HFFc6 (cell line): ENCODE data around the gene GABRB1. TPM values are rescaled to one million over a fixed set of nuclear protein-coding genes. Genes with fewer than 3 reads are reported as not detected.

Experiments
- DNase-seq: peaks from one replicate; pipeline ENCODE4 v3.0.0-alpha.2; 2018
- H3K27ac Mint-ChIP-seq: 2 replicates; pipeline ENCODE4 v1.8.0; 2020; ENCODE audit warnings: mild to moderate bottlenecking, mixed read lengths
- H3K27me3 Mint-ChIP-seq: 2 replicates; pipeline ENCODE4 v1.8.0; 2021; ENCODE audit warnings: mild to moderate bottlenecking, moderate library complexity, mixed read lengths; ENCODE audit not compliant: insufficient read depth
- H3K36me3 Mint-ChIP-seq: 2 replicates; pipeline ENCODE4 v1.8.0; 2021; ENCODE audit warnings: low read depth, mixed read lengths
- H3K4me1 Mint-ChIP-seq: 2 replicates; pipeline ENCODE4 v1.8.0; 2020; ENCODE audit warnings: low read depth, mixed read lengths
- H3K4me3 Mint-ChIP-seq: 2 replicates; pipeline ENCODE4 v1.8.0; 2020; ENCODE audit warnings: mild to moderate bottlenecking, moderate library complexity, mixed read lengths
- H3K9me3 Mint-ChIP-seq: 2 replicates; pipeline ENCODE4 v1.8.0; 2020; ENCODE audit warnings: mild to moderate bottlenecking, mixed read lengths
- total RNA-seq, 6 experiments: library from RNA; stranded (reverse); fragmentation: NEBNext Ultra II Directional; extraction: Animal tissue kit (Norgen Biotek cat#: 25700); gene quantifications; 2 replicates in 1 of 6; 3 replicates in 5 of 6; pipeline ENCODE4 v1.2.3, GENCODE V29; 2021
- TF ChIP-seq, protein P1 (sequence below): fragments of 200-600 bp; sonication (generic); IDR thresholded peaks from 2 replicates; pipeline ENCODE4 v1.5.0; 2021; ENCODE audit warnings: antibody characterized with exemption, mild to moderate bottlenecking

The GABRB1 gene
- total RNA-seq, 6 experiments from 2014 or later: not detected

DNA sequence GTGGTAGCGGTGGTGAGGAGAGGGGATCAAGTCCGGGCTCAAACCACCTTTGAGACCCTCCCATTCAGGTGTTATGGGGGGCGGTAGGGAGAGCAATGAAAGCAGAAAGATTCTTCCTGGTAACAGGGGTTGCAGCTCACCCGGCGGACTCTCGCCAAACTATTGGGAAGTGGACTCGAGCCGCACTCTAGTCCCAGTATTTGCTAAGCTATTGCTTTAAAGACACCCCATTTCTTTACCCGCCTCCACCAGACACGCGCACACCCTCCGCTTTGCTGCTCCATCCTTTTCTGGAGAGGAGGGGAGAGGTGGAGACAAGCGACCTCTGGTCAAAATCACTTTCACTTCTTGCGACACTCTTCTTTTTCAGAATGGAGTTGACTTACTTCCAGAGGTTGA lies 37.4 kb upstream of the GABRB1 start:
- TF ChIP-seq, protein P1, sequence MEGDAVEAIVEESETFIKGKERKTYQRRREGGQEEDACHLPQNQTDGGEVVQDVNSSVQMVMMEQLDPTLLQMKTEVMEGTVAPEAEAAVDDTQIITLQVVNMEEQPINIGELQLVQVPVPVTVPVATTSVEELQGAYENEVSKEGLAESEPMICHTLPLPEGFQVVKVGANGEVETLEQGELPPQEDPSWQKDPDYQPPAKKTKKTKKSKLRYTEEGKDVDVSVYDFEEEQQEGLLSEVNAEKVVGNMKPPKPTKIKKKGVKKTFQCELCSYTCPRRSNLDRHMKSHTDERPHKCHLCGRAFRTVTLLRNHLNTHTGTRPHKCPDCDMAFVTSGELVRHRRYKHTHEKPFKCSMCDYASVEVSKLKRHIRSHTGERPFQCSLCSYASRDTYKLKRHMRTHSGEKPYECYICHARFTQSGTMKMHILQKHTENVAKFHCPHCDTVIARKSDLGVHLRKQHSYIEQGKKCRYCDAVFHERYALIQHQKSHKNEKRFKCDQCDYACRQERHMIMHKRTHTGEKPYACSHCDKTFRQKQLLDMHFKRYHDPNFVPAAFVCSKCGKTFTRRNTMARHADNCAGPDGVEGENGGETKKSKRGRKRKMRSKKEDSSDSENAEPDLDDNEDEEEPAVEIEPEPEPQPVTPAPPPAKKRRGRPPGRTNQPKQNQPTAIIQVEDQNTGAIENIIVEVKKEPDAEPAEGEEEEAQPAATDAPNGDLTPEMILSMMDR: no peak
- Mint-ChIP-seq H3K27me3 (peaks cover 10% of the 10 kb centered on the region), H3K9me3 (no peaks in the 10 kb centered on the region; the same call in none of the 2 replicates)

DNA sequence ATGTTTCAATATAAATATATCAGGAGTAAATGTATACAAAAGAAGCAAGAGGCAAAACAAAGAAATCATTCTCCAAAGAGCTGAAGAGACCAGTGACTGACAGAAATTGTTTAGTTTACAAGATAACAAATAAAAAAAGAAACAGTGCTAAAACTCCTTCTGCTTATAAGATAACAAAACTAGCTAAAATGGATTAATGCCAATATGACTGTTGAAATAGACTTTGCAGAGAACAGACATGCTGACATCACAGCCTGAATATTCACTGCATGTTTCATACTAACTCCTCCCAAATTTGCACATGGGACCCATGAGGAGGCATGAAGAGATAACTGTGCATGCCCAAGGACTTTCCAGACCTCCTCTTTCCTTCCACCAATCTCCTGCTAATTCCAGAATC lies 31.8 kb upstream of the GABRB1 start:
- Mint-ChIP-seq H3K9me3 (no peaks in the 10 kb centered on the region), H3K36me3 (no peaks in the 10 kb centered on the region), H3K4me1 (no peaks in the 10 kb centered on the region), H3K4me3 (no peak overlapping the region), H3K27ac (no peak overlapping the region), H3K27me3 (0 out of 2 replicates have a peak, but pooled peaks cover 2% of the 10 kb centered on the region)
- TF ChIP-seq, protein P1: no peak
- no peak for DNase-seq

More for the DNA sequence above, 37.4 kb upstream of the GABRB1 start:
- Mint-ChIP-seq H3K4me1 (no peaks in the 10 kb centered on the region), H3K27ac (no peak overlapping the region), H3K36me3 (no peaks in the 10 kb centered on the region; the same call in 1 of the 2 replicates), H3K4me3 (peak overlapping the region; percentile 15; the same call in 1 of the 2 replicates)
- no peak for DNase-seq

DNA sequence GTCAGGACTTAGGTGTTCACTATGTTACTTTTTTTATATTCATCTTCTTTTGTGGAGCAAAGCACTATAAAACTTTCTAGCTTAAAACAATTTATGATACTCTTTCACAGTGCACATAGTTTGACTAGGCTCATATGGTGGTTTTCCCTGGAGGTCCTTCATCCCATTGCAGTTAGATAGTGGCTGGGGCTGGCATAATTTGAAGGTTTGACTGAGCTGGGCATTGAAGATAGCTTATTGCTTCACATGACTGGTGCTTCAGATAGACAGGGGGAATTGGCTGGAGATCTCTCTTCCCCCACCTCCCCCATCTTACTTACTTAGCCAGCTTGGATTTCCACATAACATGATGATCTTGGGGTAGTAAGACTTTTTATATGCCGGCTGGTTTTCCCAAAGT lies 31.0 kb upstream of the GABRB1 start:
- Mint-ChIP-seq H3K4me3 (no peak overlapping the region), H3K4me1 (no peaks in the 10 kb centered on the region), H3K36me3 (no peaks in the 10 kb centered on the region), H3K27ac (no peak overlapping the region), H3K27me3 (no peaks in the 10 kb centered on the region), H3K9me3 (no peaks in the 10 kb centered on the region)
- no peak for DNase-seq
- TF ChIP-seq, protein P1: no peak

DNA sequence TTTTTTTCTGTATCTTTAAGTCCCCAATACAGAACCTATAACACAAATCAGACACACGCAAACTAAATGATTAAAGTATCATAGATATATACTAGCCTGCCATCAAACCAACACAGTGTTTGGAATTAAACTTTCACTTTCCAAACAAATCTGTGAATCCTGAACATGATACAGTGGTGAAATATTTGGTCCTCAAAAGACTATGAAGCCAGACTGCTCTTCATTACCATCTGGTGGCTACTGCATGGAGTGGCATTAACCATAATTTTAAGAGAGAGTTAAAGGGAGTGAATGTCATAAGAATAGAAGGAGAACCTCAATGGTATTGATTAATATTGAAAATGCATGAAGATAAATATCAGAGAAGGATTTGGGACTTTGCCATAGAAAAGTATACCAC lies 28.8 kb upstream of the GABRB1 start:
- Mint-ChIP-seq H3K36me3 (no peaks in the 10 kb centered on the region), H3K27ac (no peak overlapping the region), H3K4me3 (no peak overlapping the region), H3K4me1 (no peaks in the 10 kb centered on the region), H3K27me3 (no peaks in the 10 kb centered on the region), H3K9me3 (no peaks in the 10 kb centered on the region)
- DNase-seq: peak; percentile 6
- TF ChIP-seq, protein P1: peak; percentile 50

DNA sequence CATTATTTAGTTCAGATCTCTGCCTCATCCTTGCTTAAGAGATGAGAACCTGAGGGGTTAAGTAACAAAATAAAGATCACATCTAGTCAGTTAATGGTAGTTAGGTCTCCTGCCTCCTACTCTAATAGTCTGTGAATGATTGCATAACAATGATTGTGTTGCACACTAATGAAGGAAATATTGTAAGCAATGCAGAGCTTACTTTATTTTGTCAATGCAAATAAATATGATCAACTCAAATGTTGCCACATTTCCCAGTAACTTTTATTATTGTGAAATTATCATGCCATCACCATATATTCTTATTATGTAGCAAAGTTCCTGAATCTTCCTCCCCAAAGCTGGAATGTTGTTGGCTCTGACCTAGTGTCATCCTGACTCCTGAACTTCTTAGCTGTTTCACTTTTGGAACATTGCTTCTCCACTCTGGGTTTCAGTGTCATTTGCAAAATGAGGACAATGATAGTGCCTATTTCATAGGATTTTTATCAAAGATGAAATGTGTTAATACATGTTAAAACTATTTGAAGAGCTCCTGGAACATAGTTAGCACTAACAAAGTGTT lies 20.9 kb upstream of the GABRB1 start:
- TF ChIP-seq, protein P1: no peak
- no peaks in the 10 kb centered on the region for H3K9me3 Mint-ChIP-seq
- H3K4me1 Mint-ChIP-seq: no peaks in the 10 kb centered on the region
- no peaks in the 10 kb centered on the region for H3K36me3 Mint-ChIP-seq
- no peak for DNase-seq
- H3K4me3 Mint-ChIP-seq: no peak overlapping the region
- no peaks in the 10 kb centered on the region; the same call in 1 of the 2 replicates for H3K27me3 Mint-ChIP-seq
- no peak overlapping the region for H3K27ac Mint-ChIP-seq
